Fibroblast of skin of right quadriceps (primary cell): ENCODE data around the gene KRTAP5-5.
"Not testable (repeated sequence)": the region's sequence is repeated elsewhere in the genome, so short reads cannot be mapped to it uniquely, and the experiment has no call there.

Experiments
- DNase-seq: peaks from one replicate; pipeline ENCODE4 v3.0.0-alpha.2; 2013

Gene KRTAP5-5

GRCh38 chr11:1607901-1608300, 21.7 kb upstream of the KRTAP5-5 start:
- DNase-seq, result not testable (repeated sequence)

DNA sequence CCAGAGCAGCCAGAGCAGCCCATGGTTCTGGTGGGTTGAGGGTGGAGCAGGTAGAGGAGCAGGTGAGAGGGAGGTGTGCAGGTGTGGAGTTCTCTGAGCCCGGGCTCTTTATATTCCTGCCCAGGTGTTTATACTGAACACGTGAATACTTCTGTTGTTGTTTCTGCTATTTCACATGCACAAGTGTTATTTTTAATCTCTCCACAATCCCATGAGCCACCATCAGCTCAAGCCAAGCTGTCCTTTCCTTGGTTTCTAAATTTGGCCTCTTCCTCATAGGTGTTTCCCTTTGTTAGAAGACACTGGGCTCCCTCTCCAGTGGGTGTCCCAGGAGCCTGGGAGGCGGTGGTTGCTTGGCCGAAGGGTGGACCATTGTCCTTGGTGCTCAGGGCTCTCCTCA, 21.2 kb upstream of the KRTAP5-5 start, which contains the start of gene KRTAP5-3:
Gene KRTAP5-3 (minus strand): TSS at position 101 of the 400 bp plus-strand sequence. CDS start 78 bp downstream, at position 23.
- no peak for DNase-seq

DNA sequence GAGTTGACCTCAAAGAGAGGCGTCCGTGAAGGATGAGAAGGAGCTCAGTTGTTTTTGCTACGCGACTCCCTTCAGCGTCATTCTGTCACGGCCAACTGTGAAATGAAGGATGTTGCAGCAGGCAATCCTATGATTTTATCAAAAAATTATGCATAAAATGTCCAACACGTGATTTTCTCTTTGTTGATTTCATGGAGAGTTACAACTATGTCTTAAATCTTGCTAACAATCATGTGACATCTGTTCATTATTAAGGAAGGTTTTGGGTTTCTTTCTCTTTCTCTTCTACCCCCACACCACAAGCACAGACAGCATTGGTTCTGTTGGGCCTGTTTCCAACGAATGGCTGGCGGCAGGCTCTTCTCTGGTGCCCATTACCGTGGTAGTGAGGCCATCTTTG, 11.3 kb upstream of the KRTAP5-5 start:
- peak; percentile 13 for DNase-seq

GRCh38 chr11:1619449-1619848, 10.1 kb upstream of the KRTAP5-5 start:
- DNase-seq, result no peak

DNA sequence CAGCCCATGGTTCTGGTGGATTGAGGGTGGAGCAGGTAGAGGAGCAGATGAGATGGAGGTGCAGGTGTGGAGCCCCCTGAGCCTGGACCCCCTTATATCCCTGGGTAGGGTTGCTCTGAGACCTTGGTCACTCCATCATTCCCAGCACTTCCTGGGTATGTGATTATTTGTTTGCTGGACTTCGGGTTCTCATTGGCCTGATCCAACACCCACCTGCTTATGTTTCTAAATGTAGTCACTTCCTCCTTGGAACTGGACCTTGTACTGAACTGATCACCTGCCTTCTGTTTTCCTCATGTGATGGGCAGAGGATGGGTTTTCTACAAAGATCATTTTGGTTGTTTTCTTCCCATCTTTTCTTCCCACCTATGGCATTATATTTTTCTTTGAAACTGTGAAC, 7.5 kb upstream of the KRTAP5-5 start, which contains the start of gene KRTAP5-4:
Gene KRTAP5-4 (minus strand): TSS at position 53 of the 400 bp plus-strand sequence. CDS start 45 bp downstream, at position 8.
- DNase-seq, result no peak

- no peak for DNase-seq
Observed at GRCh38 chr11:1623716-1624115, 5.9 kb upstream of the KRTAP5-5 start.

DNA sequence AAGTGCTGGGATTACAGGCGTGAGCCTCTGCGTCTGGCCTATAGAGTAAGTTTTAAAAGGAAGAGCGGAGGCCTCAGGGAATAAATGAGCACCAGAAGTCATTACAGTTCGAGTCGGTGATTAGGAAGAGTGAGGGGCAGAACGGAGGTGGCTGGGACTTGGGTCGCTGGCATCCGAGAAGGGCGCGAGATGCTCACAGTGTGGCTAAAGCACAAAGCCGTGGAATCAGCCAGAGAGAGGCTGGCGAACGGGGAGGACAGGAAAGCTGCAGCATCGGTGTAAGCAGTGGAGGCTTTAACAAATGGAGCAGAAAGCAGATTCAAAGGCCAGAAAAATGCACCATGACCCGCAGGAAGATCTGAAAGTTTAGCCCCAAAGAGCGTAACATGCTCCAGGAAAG, 5.0 kb upstream of the KRTAP5-5 start:
- no peak for DNase-seq

DNA sequence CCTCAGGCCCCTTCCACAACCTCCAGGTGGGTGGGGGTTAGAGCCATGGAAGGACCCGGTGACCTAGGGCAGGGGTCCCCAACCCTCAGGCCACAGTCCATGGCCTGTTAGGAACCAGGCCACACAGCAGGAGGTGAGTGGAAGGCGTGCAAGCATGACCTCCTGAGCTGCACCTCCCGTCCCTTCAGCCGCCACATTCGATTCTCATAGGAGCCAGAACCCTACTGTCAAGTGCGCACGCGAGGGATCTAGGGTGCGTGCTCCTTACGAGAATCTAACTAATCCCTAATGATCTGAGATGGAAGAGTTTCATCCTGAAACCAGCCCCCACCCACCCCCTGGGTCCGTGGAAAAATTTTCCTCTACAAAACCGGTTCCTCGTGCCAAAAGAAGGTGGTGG, 4.0 kb upstream of the KRTAP5-5 start:
- no peak for DNase-seq

DNA sequence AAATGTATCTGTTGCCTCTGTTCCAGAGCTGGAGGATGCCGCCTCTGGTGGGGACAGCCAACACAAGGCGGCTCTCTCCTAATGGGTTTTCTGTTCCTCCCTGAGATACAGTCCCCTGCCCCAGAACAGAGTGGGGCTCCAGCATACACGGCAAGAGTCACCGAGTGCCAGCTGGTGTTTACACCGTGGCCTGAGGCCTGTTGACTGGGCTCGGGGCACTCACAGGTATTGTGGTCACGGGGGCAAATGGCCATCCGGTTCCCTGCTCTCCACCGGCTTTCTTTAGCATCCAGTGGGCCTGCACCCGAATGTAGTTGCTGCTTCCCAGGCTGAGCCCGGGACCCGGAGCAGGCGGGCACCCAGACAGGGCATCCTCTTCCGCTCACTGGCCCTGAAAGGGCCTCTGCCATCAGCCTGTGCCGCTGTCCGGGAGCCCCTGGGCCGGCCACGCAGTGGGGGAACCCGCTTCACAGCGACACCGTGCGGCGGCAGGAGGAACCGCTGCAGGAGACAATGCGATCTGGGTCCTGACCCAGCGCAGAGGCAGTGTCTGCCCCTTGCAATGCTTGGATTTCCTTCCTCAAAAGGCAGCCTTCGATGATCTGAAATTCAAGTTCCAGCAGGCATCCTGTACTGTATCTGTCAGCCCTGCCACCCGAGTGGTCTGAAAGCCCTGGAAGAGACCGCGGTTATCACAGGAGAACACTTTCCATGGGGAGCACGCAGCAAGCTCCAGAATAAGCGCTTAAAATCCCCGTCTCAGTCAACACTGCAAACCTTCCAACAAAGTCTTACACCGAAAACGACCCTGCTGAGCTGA, 859 bp upstream of the KRTAP5-5 start:
- no peak for DNase-seq

DNA sequence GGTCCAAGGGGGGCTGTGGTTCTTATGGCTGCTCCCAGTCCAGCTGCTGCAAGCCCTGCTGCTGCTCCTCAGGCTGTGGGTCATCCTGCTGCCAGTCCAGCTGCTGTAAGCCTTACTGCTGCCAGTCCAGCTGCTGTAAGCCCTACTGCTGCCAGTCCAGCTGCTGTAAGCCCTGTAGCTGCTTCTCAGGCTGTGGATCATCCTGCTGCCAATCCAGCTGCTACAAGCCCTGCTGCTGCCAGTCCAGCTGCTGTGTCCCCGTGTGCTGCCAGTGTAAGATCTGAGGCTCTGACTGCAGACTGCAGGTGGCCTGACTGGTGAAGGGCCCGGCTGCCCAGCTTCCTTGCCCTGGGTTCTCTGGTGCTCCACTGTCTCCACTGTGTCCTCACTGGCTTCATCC, 696 bp downstream of the KRTAP5-5 start:
- no peak for DNase-seq

DNA sequence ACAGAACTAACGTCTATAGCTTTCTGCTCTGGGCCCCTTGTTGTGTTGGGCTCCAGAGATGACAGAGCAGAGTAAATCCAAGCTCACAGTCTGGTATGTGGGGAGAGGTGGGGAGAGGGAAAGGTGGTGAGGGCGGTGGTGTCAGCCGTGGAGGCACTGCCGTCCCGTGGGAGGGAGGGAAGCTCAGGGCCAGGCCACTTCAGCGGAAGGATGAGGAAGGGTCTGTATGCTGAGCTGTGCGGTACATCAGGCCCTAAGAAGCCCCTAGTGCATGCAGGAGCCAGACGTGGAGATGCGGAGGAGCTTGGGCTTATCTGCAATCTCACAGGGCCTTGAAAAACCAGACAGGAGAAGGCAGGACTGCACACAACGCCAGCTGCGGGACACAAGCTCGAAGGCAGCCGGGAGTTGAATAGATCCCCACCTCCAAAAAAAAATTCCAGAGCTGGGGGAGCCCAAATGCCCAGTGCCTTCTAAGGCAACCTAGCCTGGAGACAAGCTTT, 1.5 kb downstream of the KRTAP5-5 start:
- DNase-seq, result no peak

DNA sequence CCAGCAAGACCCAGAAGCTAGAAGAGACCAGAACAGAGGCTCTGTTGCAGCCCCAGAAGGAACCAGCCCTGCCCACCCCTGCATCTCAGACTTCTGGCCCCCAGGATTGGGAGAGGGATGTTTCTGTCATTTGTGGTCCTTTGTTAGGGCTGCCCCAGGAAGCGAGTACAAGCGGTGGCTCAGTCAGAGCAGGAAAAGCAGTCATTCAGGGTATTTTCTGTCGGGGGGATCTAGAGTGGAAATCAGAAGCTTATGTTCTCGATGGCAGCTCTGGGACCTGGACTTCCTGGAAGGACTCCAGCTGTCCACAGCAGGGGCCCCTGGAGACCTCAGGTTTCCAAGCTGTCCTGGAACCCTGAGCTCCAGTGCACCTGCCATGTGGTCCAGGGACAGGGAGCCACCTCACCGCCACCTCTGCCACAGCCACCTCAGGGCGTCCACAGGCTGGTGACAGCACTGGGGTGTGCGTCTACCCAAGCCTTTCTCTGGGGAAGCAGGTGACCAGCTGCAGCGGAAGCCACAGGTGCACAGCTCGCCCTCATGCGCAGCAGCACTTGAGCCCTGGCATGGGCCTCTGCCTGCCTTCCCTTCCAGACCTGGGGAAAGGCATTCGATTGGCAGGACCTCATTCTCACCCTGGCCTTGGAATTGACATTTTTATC, 2.6 kb downstream of the KRTAP5-5 start:
- no peak for DNase-seq

- no peak for DNase-seq
Observed at GRCh38 chr11:1633864-1634263, 4.3 kb downstream of the KRTAP5-5 start.

- DNase-seq, result no peak
Observed at GRCh38 chr11:1636291-1636950, 6.8 kb downstream of the KRTAP5-5 start.

DNA sequence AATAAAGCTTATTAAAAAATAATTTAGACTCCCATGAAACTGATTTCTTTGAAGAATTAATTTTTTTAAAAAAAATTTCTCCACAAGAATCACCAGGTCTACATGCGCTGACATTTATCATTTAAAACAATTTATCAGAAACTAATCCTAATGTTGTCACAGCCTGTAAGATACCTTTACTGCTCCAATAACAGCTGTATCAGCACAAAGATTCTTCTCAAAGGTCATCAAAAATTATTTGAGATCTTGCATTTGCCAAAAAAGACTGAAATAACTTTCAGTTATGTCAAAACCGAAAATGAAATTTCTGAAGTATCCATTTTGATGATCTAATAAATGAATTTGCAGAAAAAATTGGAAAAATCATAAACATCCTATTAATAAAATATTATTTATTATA, 8.1 kb downstream of the KRTAP5-5 start:
- DNase-seq, result no peak

GRCh38 chr11:1638344-1638743, 8.8 kb downstream of the KRTAP5-5 start:
- DNase-seq, result no peak

DNA sequence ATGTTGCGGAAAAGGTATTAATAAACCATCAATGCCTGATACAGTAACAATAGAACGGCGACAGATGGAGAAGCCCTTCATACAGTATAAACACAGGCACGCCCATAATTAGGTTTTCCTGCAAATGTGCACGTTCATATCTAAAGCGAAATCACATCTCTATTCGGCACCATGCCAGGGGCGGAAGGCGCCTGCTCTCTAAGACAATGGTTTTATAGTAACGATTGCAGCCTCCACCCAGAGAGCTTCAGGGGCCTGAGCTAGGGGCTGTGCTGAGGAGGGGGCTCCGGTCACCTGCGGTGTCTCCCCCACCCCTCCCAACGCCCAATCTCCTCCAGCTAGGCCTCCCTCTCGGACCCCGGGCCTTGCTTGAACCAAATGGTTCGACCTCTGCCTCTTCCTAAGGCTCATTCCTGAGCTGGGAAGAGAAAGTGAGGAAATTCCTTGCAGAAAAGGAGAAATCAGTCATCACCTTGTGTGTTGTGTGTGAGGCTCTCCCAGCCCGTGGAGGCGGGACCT, 9.6 kb downstream of the KRTAP5-5 start:
- DNase-seq, result no peak

DNA sequence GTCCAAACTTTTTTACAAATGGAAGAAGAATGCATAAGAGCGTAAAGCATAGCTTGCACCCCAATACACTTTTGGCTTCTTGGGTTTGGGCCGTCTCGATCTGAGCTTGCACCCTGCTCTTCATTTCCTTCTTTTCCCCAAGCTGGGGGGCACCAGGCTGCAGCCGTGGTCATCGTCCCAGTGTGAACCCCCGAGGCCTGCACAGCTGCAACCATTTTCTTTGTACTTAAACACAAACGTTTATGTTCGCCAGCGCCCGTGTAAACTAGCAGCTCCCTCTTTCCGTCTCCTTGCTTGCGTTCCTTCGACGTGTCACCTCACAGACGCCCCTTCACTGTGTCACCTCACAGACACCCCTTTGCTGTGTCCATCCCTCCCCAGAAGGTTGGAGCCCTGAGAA, 10.1 kb downstream of the KRTAP5-5 start:
- DNase-seq, result no peak

GRCh38 chr11:1640076-1640946, 10.7 kb downstream of the KRTAP5-5 start:
- no peak for DNase-seq

DNA sequence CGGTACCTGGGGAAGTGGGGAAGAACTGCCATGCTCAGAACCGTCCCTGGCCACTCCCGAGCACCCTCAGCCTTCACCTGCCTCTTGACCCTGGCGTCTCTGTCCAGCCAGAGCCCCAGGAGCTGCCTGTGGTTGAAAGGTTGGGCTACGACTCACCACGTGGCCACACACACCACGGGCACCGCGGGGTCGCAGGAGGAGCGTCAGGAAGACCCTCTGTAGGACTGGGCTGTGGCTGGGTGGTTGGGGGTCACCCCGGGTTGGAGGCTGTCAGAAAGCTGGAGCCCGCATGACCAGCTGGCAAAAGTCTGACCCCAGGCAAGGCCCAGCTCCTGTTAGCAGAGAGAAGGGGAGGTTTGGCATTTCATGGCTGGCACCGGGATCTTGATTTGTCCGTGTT, 11.5 kb downstream of the KRTAP5-5 start:
- no peak for DNase-seq

- no peak for DNase-seq
Observed at GRCh38 chr11:1642288-1643145, 12.9 kb downstream of the KRTAP5-5 start.
